Neural progenitor cell (in vitro differentiated cells): ENCODE measurements around the gene GNG12.

Experiments used
- EZH2phosphoT487 ChIP-seq: fragments of 200-600 bp; sonication (generic); IDR thresholded peaks from 2 replicates; pipeline ENCODE4 v1.6.1; 2017; ENCODE audit warnings: antibody characterized with exemption
- TF ChIP-seq, protein P1 (sequence below): fragments of 200-600 bp; sonication (generic); IDR thresholded peaks from 2 replicates; pipeline ENCODE4 v1.5.1; 2017; ENCODE audit warnings: antibody characterized with exemption, mild to moderate bottlenecking

DNA sequence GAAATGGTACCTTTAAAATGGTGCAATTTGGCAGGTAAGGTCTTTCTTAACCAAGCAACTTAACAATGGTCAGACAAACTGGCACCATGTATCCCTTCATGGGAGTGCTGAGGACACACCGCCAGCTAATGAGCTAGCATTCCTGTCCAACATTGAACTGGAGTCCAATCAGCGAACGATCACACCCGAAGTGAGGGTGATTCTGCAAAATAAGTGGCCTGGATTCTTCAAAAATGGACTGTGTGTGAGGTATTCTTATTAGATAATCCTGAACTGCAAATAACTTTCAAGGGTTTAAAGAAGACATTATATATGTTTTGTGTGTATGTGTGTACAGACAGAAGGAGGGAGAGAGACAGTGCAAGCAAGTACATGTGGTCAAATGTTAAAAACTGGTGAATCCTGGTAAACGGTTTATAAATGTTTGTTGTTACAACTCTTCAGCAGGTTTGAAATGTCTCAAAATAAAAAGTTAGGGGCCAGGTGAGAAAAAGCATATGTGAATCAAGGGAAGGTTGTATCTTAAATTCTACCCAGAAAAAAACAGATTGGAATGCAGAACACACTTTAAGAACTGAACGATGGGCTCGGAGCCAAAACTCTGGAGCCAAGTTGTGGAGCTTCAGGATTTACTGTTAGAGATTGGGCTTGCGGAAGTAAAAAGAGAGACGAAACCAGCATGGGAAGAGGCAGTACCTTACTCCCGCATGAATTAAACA is 127.4 kb downstream of the GNG12 start:
- TF ChIP-seq, protein P1, sequence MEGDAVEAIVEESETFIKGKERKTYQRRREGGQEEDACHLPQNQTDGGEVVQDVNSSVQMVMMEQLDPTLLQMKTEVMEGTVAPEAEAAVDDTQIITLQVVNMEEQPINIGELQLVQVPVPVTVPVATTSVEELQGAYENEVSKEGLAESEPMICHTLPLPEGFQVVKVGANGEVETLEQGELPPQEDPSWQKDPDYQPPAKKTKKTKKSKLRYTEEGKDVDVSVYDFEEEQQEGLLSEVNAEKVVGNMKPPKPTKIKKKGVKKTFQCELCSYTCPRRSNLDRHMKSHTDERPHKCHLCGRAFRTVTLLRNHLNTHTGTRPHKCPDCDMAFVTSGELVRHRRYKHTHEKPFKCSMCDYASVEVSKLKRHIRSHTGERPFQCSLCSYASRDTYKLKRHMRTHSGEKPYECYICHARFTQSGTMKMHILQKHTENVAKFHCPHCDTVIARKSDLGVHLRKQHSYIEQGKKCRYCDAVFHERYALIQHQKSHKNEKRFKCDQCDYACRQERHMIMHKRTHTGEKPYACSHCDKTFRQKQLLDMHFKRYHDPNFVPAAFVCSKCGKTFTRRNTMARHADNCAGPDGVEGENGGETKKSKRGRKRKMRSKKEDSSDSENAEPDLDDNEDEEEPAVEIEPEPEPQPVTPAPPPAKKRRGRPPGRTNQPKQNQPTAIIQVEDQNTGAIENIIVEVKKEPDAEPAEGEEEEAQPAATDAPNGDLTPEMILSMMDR = no peak
- no peak for TF ChIP-seq EZH2phosphoT487
